Activated CD8-positive, alpha-beta T cell treated with anti-CD3 and anti-CD28 coated beads for 36 hours (primary cell): ENCODE measurements around the gene SMARCA2. TPM values are rescaled to one million over a fixed set of nuclear protein-coding genes. Genes with fewer than 3 reads are reported as not detected.

ENCODE experiments used
- ATAC-seq: fragments of 200-7000 bp; cut with Tn5 transposase; one replicate; pipeline ENCODE4 v1.10.0; 2021; ENCODE audit warnings: mild to moderate bottlenecking, moderate library complexity
- CTCF ChIA-PET: fragments of 350-600 bp; sonication (Branson Sonifier 250); formaldehyde crosslinking; loops from one replicate; lab custom pipeline; 2021; ENCODE audit warnings: antibody characterized with exemption; lab: Charles Lee
- POLR2A ChIA-PET: fragments of 350-600 bp; sonication (Branson Sonifier 250); formaldehyde crosslinking; loops from one replicate; lab custom pipeline; 2021; ENCODE audit warnings: antibody characterized with exemption; lab: Charles Lee
- DNase-seq: peaks from one replicate; pipeline ENCODE4 v3.0.0-alpha.2; 2020
- H3K27ac Mint-ChIP-seq: one replicate; pipeline ENCODE4 v1.8.0; 2021; ENCODE audit warnings: mild to moderate bottlenecking, mixed read lengths
- H3K27me3 Mint-ChIP-seq: one replicate; pipeline ENCODE4 v1.8.0; 2021; ENCODE audit warnings: mixed read lengths
- H3K36me3 Mint-ChIP-seq: one replicate; pipeline ENCODE4 v1.8.0; 2021; ENCODE audit warnings: low read depth, mixed read lengths
- H3K4me1 Mint-ChIP-seq: one replicate; pipeline ENCODE4 v1.8.0; 2021; ENCODE audit warnings: low read depth, mixed read lengths
- H3K4me3 Mint-ChIP-seq: one replicate; pipeline ENCODE4 v1.8.0; 2021; ENCODE audit warnings: mild to moderate bottlenecking, moderate library complexity, mixed read lengths
- H3K9me3 Mint-ChIP-seq: one replicate; pipeline ENCODE4 v1.8.0; 2021; ENCODE audit warnings: mixed read lengths
- CTCF ChIP-seq: fragments of 200-600 bp; IDR thresholded peaks from one replicate; pipeline ENCODE4 v1.8.0; 2022; ENCODE audit warnings: antibody characterized with exemption, mild to moderate bottlenecking
- intact Hi-C: fragments of 100-400 bp; cut with micrococcal nuclease; formaldehyde crosslinking; loops from one replicate; pipeline ENCODE4 v1.10.0; 2022
- total RNA-seq, 2 experiments: library from RNA; stranded (reverse); gene quantifications; one replicate each; pipeline ENCODE4 v1.2.3, GENCODE V29; 2021

SMARCA2 gene
- total RNA-seq, 2 experiments from 2014 or later, result 94.7 to 99.4 TPM

- DNase-seq (no peak), ATAC-seq (no peak)
- ChIA-PET POLR2A (no interaction called here), CTCF (no interaction called here)
- H3K27ac Mint-ChIP-seq, result no peak overlapping the region
- no peak overlapping the region for H3K4me3 Mint-ChIP-seq
- no peaks in the 10 kb centered on the region for H3K4me1 Mint-ChIP-seq
- H3K27me3 Mint-ChIP-seq, result no peaks in the 10 kb centered on the region
- peaks cover 3% of the 10 kb centered on the region for H3K9me3 Mint-ChIP-seq
- intact Hi-C loops, result no loop called here
- no peak for TF ChIP-seq CTCF
- no peaks in the 10 kb centered on the region for H3K36me3 Mint-ChIP-seq
Observed at GRCh38 chr9:2228641-2229040, 213.5 kb downstream of the SMARCA2 start.

GRCh38 chr9:2229109-2229721 is 214.1 kb downstream of the SMARCA2 start:
- no peak for TF ChIP-seq CTCF
- H3K36me3 Mint-ChIP-seq, result no peaks in the 10 kb centered on the region
- H3K27me3 Mint-ChIP-seq, result no peaks in the 10 kb centered on the region
- DNase-seq (no peak), ATAC-seq (no peak)
- no peak overlapping the region for H3K27ac Mint-ChIP-seq
- intact Hi-C loops, result no loop called here
- no peaks in the 10 kb centered on the region for H3K4me1 Mint-ChIP-seq
- POLR2A ChIA-PET, result no interaction called here
- peaks cover 3% of the 10 kb centered on the region for H3K9me3 Mint-ChIP-seq
- CTCF ChIA-PET, result interaction anchor here (0.7 kb wide), 1 partner anchor 1053 kb away, joined by 3 read pairs; no protein-coding TSS in a partner anchor
- H3K4me3 Mint-ChIP-seq, result no peak overlapping the region

- no peaks in the 10 kb centered on the region for H3K36me3 Mint-ChIP-seq
- peaks cover 3% of the 10 kb centered on the region for H3K9me3 Mint-ChIP-seq
- H3K27me3 Mint-ChIP-seq, result no peaks in the 10 kb centered on the region
- intact Hi-C loops, result no loop called here
- ChIA-PET CTCF (no interaction called here), POLR2A (no interaction called here)
- no peaks in the 10 kb centered on the region for H3K4me1 Mint-ChIP-seq
- no peak for TF ChIP-seq CTCF
- no peak overlapping the region for H3K27ac Mint-ChIP-seq
- H3K4me3 Mint-ChIP-seq, result no peak overlapping the region
- no peak for ATAC-seq
- DNase-seq, result no peak
Observed at GRCh38 chr9:2230362-2230761, 215.2 kb downstream of the SMARCA2 start.

GRCh38 chr9:2231101-2231500 is 216.0 kb downstream of the SMARCA2 start:
- no peak for TF ChIP-seq CTCF
- ChIA-PET CTCF (no interaction called here), POLR2A (no interaction called here)
- Mint-ChIP-seq H3K9me3 (peaks cover 3% of the 10 kb centered on the region), H3K4me1 (no peaks in the 10 kb centered on the region), H3K4me3 (no peak overlapping the region), H3K27me3 (no peaks in the 10 kb centered on the region), H3K36me3 (no peaks in the 10 kb centered on the region), H3K27ac (no peak overlapping the region)
- intact Hi-C loops, result no loop called here
- DNase-seq (no peak), ATAC-seq (no peak)

GRCh38 chr9:2231829-2232228 is 216.7 kb downstream of the SMARCA2 start:
- intact Hi-C loops, result no loop called here
- ChIA-PET POLR2A (no interaction called here), CTCF (no interaction called here)
- ATAC-seq (no peak), DNase-seq (no peak)
- Mint-ChIP-seq H3K36me3 (no peaks in the 10 kb centered on the region), H3K27ac (no peak overlapping the region), H3K4me1 (no peaks in the 10 kb centered on the region), H3K4me3 (no peak overlapping the region), H3K27me3 (no peaks in the 10 kb centered on the region), H3K9me3 (peaks cover 3% of the 10 kb centered on the region)
- no peak for TF ChIP-seq CTCF
